Keratinocyte (primary cell): ENCODE measurements around the gene WASF2.

Source experiments
- EZH2 ChIP-seq: IDR thresholded peaks from one replicate; pipeline ENCODE4 v1.6.1; 2012; ENCODE audit warnings: inconsistent platforms, mild to moderate bottlenecking, low read length, moderate library complexity
- TF ChIP-seq, protein P1 (sequence below), 3 experiments: IDR thresholded peaks in 1 of 3; conservative IDR thresholded peaks in 1 of 3; optimal IDR thresholded peaks in 1 of 3; 2 replicates in 2 of 3; 3 replicates in 1 of 3; pipeline versions ENCODE3 to v1.5.1; 2011; ENCODE audit warnings: low read length in 3 of 3, mild to moderate bottlenecking in 3 of 3, moderate library complexity in 2 of 3, control low read depth in 1 of 3, inconsistent platforms in 1 of 3; ENCODE audit not compliant: insufficient read depth in 2 of 3; ENCODE audit errors: extremely low read depth in 1 of 3

DNA sequence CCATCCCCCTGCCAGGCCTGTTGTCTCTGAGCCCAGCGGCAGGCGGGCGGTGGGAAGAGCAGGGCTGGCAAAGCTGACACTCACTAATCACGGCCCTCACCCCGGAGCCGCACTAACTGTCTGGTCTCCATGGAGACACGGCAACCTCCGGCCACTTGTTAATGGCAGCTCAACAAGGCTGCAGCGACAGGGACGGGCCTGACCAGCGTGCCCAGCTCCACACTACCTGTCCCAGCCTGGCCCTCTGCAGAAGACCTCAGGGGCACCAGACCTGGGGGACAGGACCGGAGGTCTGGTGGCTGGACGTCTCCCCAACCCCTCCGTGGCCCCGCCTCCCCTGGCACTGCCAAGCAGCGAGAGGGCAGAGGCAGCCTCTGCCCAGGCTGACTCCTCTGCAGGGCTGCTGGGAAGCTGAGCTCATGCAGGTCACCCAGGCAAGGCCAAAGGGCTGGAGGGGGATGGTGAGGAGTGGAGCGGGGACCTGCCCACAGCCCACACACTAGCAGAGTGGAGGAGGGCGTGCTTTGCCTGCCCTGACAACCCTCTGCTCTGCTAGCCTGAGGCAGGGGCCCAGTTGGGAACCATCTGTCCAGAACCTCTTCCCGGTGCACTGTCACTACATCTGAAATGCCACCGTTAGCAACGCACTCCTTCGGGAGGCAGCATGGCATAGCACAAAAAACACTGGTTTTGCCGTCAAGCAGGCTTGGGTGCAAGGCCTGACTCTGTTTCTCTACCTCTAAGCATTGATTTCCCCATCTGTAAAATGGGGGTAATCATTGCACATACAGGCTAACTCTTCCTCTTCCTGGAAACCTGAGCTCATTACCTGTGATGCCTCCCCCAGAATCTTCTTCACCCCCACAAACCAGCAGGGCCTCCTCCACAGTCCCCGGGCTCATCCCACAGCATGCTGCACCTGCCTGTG lies 29.6 kb upstream of the WASF2 start:
- TF ChIP-seq, protein P1, sequence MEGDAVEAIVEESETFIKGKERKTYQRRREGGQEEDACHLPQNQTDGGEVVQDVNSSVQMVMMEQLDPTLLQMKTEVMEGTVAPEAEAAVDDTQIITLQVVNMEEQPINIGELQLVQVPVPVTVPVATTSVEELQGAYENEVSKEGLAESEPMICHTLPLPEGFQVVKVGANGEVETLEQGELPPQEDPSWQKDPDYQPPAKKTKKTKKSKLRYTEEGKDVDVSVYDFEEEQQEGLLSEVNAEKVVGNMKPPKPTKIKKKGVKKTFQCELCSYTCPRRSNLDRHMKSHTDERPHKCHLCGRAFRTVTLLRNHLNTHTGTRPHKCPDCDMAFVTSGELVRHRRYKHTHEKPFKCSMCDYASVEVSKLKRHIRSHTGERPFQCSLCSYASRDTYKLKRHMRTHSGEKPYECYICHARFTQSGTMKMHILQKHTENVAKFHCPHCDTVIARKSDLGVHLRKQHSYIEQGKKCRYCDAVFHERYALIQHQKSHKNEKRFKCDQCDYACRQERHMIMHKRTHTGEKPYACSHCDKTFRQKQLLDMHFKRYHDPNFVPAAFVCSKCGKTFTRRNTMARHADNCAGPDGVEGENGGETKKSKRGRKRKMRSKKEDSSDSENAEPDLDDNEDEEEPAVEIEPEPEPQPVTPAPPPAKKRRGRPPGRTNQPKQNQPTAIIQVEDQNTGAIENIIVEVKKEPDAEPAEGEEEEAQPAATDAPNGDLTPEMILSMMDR (optimal IDR thresholded peaks at IDR 0.05 in 1 of 3, IDR thresholded peaks at IDR 0.05 in 1 of 3, conservative IDR thresholded peaks at IDR 0.05 in 1 of 3; ENCODE audit: extremely low read depth in 1 of 3, insufficient read depth in 2 of 3, low read length in 3 of 3): no peak
- no peak for TF ChIP-seq EZH2
